Cardiac ventricle fibroblast (primary cell): ENCODE measurements around the gene ZCWPW2. TPM values are rescaled to one million over a fixed set of nuclear protein-coding genes. Genes with fewer than 3 reads are reported as not detected.

Experiments
- total RNA-seq: library from RNA; depleted of rRNA; stranded (reverse); fragments of >200 nt; gene quantifications from 2 replicates; pipeline ENCODE4 v1.2.3, GENCODE V29; 2015

The ZCWPW2 gene, protein sequence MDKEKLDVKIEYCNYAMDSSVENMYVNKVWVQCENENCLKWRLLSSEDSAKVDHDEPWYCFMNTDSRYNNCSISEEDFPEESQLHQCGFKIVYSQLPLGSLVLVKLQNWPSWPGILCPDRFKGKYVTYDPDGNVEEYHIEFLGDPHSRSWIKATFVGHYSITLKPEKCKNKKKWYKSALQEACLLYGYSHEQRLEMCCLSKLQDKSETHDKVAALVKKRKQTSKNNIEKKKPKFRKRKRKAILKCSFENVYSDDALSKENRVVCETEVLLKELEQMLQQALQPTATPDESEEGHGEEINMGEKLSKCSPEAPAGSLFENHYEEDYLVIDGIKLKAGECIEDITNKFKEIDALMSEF
- 0.68 and 0.94 TPM in 2 replicates for total RNA-seq

DNA sequence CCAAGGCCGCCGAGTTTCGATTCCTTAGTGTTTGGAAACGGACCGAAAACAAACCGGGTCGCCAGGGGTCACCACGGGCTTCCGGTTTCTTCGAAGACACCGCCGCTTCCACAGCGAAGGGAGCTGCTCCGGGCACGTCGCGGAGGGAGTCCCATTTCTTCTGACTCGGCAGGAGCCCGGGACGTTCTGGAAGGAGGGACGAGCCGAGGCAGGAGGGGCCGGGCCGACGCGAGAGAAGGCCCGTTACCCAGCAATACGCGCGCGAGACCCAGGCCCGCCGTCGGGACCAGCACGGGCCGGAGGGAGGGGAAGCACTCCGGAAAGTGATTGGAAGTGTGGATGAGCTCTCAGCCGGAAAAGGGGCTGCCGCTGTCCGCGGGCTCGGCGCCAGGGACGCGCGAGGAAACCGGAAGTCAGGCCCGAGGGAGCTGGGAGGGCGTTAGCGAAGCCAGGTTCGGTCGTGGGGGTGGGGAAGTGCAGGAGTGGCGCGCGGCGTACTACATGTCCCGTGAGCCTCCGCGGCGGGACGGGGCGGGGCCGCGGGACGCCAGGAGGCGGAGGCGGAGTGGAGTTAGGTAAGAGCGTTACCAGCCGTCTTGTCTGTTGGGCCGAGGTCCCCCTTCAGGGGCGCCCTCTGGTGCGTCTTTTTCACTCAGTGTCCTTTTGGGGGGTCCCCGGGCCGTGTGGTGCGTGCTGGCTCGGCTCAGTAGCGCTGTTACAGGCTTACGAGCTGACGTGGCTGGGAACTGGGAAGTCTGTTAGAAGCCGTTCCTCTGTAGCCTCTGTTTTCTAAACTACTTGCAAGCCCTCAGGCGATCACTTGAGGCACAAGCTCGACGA is at the start of gene ZCWPW2, which contains the start of gene AZI2:
Gene ZCWPW2 (plus strand): TSS at position 93 of the 840 bp plus-strand sequence. CDS start 64,348 bp downstream, outside the sequence.
Gene AZI2 (minus strand): TSS at position 196 of the 840 bp plus-strand sequence. CDS start 8,207 bp downstream, outside the sequence.

Other genes starting within 250 kb of the ZCWPW2 start
- 17.1 and 18.1 TPM in 2 replicates for gene CMC1, start 107.1 kb upstream of the ZCWPW2 start, total RNA-seq
- gene AZI2, start 103 bp downstream of the ZCWPW2 start, total RNA-seq, result 75.9 and 86.2 TPM in 2 replicates